Glutamatergic neuron (in vitro differentiated cells): ENCODE measurements around the gene GATC. TPM values are rescaled to one million over a fixed set of nuclear protein-coding genes. Genes with fewer than 3 reads are reported as not detected.

Experiments
- DNase-seq: peaks from one replicate; pipeline ENCODE4 v3.0.0; 2022
- H3K27ac Mint-ChIP-seq: one replicate; pipeline ENCODE4 v1.8.0; 2020; ENCODE audit warnings: mild to moderate bottlenecking, mixed read lengths, inconsistent platforms; ENCODE audit not compliant: unreplicated experiment
- H3K27me3 Mint-ChIP-seq: one replicate; pipeline ENCODE4 v1.8.0; 2020; ENCODE audit warnings: mild to moderate bottlenecking, moderate library complexity, mixed read lengths, inconsistent platforms; ENCODE audit not compliant: unreplicated experiment
- H3K36me3 Mint-ChIP-seq: one replicate; pipeline ENCODE4 v1.8.0; 2020; ENCODE audit warnings: mild to moderate bottlenecking, mixed read lengths, inconsistent platforms; ENCODE audit not compliant: unreplicated experiment
- H3K4me1 Mint-ChIP-seq: one replicate; pipeline ENCODE4 v1.8.0; 2020; ENCODE audit warnings: mild to moderate bottlenecking, low read depth, mixed read lengths, inconsistent platforms; ENCODE audit not compliant: unreplicated experiment
- H3K4me3 Mint-ChIP-seq: one replicate; pipeline ENCODE4 v1.8.0; 2020; ENCODE audit warnings: mild to moderate bottlenecking, mixed read lengths, inconsistent platforms; ENCODE audit not compliant: unreplicated experiment
- H3K9me3 Mint-ChIP-seq: one replicate; pipeline ENCODE4 v1.8.0; 2020; ENCODE audit warnings: mild to moderate bottlenecking, moderate library complexity, mixed read lengths, inconsistent platforms; ENCODE audit not compliant: unreplicated experiment
- CTCF ChIP-seq: fragments of 200-600 bp; sonication (generic); IDR thresholded peaks from one replicate; pipeline ENCODE4 v1.5.0; 2021; ENCODE audit not compliant: partially characterized antibody, unreplicated experiment
- total RNA-seq: library from RNA; stranded (reverse); fragmentation: NEBNext Ultra II Directional; extraction: Animal tissue kit (Norgen Biotek cat#: 25700); gene quantifications from one replicate; pipeline ENCODE4 v1.2.1, GENCODE V29; 2021; ENCODE audit not compliant: unreplicated experiment

GATC gene
- total RNA-seq, 1 donor from 2014 or later = 16.8 TPM

DNA sequence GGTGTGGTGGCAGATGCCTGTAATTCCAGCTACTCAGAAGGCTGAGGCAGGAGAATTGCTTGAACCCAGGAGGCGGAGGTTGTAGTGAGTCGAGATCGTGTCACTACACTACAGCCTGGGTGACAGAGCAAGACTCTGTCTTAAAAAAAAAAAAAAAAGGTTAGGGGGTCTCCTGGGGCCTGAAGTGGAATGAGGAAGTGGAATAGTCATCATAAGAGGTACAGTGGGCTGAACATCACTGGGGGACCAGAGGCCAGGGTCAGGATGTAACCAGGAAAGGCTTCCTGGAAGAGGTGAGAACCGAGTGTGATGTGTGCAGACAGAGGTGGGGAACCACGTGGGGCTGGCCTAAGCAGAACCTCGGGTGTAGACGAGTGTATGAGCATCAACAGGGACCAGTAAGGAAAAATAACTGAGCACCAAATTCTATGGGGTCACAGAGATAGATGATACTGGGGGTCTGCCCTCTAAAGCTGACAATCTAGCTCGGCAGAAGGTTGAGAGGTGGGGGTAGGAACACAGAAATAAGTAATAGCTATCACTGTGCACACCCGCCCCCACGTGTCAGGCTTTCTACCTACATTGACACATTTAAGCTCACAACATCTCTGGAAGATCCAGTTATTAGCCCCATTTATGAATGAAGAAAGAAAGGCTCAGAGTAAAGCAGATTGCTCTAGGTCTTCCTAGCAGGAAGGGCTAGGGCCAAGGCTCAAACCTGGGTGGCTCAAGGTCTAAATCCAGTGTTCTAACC lies 13.3 kb upstream of the GATC start:
- Mint-ChIP-seq H3K36me3 (no peaks in the 10 kb centered on the region), H3K27ac (no peak overlapping the region), H3K27me3 (peaks cover 4% of the 10 kb centered on the region), H3K4me1 (peaks cover 4% of the 10 kb centered on the region), H3K9me3 (peaks cover 2% of the 10 kb centered on the region), H3K4me3 (no peak overlapping the region)
- DNase-seq = no peak
- TF ChIP-seq CTCF = no peak

- Mint-ChIP-seq H3K27ac (peak within 1 kb of the TSS; percentile 89), H3K4me1 (no peaks in the 10 kb centered on the region), H3K4me3 (peak within 1 kb of the TSS; percentile 100), H3K9me3 (peaks cover 4% of the 10 kb centered on the region), H3K27me3 (peaks cover 2% of the 10 kb centered on the region), H3K36me3 (no peaks in the 10 kb centered on the region)
- DNase-seq = peak; percentile 94
- no peak for TF ChIP-seq CTCF
Observed at GRCh38 chr12:120437735-120438494, 8.3 kb upstream of the GATC start, which contains the start of gene COX6A1. TSS of gene COX6A1 (plus strand) at chr12:120438113. CDS start at chr12:120438127, 14 bp downstream.

- no peak for DNase-seq
- H3K36me3 Mint-ChIP-seq = no peaks in the 10 kb centered on the region
- H3K4me1 Mint-ChIP-seq = no peaks in the 10 kb centered on the region
- no peak for TF ChIP-seq CTCF
- peak overlapping the region; percentile 89 for H3K27ac Mint-ChIP-seq
- H3K9me3 Mint-ChIP-seq = peaks cover 4% of the 10 kb centered on the region
- H3K27me3 Mint-ChIP-seq = peaks cover 2% of the 10 kb centered on the region
- peak overlapping the region; percentile 100 for H3K4me3 Mint-ChIP-seq
Observed at GRCh38 chr12:120438495-120439198, 7.6 kb upstream of the GATC start.

- peak; percentile 67 for DNase-seq
- Mint-ChIP-seq H3K4me1 (no peaks in the 10 kb centered on the region), H3K27me3 (peaks cover 2% of the 10 kb centered on the region), H3K9me3 (peaks cover 4% of the 10 kb centered on the region), H3K27ac (no peak overlapping the region), H3K4me3 (peak overlapping the region; percentile 62), H3K36me3 (no peaks in the 10 kb centered on the region)
- peak; percentile 70 for TF ChIP-seq CTCF
Observed at GRCh38 chr12:120439646-120440247, 6.5 kb upstream of the GATC start.
